H1 (cell line): ENCODE data around the gene SNX3. TPM values are rescaled to one million over a fixed set of nuclear protein-coding genes. Genes with fewer than 3 reads are reported as not detected.

ENCODE experiments used
- SP1 ChIP-seq: IDR thresholded peaks from 2 replicates; pipeline ENCODE4 v1.6.1; 2011; ENCODE audit warnings: low read depth, low read length
- polyA plus RNA-seq, 7 experiments: library from polyadenylated mRNA; depleted of rRNA in 3 of 7; stranded (reverse) in 5 of 7; unstranded in 2 of 7; fragments of >200 nt in 5 of 7; fragments of 200-250 nt in 2 of 7; gene quantifications; 1 replicate in 5 of 7; 2 replicates in 1 of 7; 4 replicates in 1 of 7; pipeline versions ENCODE4 v1.2.1 to v1.2.3, GENCODE V29; 2011 to 2013; ENCODE audit warnings: missing spikeins in 2 of 7, mixed read lengths in 2 of 7
- total RNA-seq: library from RNA; stranded (reverse); fragmentation: NEBNext Ultra II Directional; extraction: Animal tissue kit (Norgen Biotek cat#: 25700); gene quantifications from 2 replicates; pipeline ENCODE4 v1.2.1, GENCODE V29; 2021
- TF ChIP-seq, protein P1 (sequence below): fragments of 300-600 bp; sonication (generic); IDR thresholded peaks from 2 replicates; pipeline ENCODE4 v1.7.1; 2012; ENCODE audit warnings: low read length, moderate library complexity, mild to moderate bottlenecking, inconsistent platforms; ENCODE audit not compliant: insufficient replicate concordance

The SNX3 gene
- total and polyA plus RNA-seq, 2 of the 8 experiments (the other 6 are each of a cell fraction or from before 2014, with no cell fraction given) = 72.5 to 150 TPM

- TF ChIP-seq, protein P1, sequence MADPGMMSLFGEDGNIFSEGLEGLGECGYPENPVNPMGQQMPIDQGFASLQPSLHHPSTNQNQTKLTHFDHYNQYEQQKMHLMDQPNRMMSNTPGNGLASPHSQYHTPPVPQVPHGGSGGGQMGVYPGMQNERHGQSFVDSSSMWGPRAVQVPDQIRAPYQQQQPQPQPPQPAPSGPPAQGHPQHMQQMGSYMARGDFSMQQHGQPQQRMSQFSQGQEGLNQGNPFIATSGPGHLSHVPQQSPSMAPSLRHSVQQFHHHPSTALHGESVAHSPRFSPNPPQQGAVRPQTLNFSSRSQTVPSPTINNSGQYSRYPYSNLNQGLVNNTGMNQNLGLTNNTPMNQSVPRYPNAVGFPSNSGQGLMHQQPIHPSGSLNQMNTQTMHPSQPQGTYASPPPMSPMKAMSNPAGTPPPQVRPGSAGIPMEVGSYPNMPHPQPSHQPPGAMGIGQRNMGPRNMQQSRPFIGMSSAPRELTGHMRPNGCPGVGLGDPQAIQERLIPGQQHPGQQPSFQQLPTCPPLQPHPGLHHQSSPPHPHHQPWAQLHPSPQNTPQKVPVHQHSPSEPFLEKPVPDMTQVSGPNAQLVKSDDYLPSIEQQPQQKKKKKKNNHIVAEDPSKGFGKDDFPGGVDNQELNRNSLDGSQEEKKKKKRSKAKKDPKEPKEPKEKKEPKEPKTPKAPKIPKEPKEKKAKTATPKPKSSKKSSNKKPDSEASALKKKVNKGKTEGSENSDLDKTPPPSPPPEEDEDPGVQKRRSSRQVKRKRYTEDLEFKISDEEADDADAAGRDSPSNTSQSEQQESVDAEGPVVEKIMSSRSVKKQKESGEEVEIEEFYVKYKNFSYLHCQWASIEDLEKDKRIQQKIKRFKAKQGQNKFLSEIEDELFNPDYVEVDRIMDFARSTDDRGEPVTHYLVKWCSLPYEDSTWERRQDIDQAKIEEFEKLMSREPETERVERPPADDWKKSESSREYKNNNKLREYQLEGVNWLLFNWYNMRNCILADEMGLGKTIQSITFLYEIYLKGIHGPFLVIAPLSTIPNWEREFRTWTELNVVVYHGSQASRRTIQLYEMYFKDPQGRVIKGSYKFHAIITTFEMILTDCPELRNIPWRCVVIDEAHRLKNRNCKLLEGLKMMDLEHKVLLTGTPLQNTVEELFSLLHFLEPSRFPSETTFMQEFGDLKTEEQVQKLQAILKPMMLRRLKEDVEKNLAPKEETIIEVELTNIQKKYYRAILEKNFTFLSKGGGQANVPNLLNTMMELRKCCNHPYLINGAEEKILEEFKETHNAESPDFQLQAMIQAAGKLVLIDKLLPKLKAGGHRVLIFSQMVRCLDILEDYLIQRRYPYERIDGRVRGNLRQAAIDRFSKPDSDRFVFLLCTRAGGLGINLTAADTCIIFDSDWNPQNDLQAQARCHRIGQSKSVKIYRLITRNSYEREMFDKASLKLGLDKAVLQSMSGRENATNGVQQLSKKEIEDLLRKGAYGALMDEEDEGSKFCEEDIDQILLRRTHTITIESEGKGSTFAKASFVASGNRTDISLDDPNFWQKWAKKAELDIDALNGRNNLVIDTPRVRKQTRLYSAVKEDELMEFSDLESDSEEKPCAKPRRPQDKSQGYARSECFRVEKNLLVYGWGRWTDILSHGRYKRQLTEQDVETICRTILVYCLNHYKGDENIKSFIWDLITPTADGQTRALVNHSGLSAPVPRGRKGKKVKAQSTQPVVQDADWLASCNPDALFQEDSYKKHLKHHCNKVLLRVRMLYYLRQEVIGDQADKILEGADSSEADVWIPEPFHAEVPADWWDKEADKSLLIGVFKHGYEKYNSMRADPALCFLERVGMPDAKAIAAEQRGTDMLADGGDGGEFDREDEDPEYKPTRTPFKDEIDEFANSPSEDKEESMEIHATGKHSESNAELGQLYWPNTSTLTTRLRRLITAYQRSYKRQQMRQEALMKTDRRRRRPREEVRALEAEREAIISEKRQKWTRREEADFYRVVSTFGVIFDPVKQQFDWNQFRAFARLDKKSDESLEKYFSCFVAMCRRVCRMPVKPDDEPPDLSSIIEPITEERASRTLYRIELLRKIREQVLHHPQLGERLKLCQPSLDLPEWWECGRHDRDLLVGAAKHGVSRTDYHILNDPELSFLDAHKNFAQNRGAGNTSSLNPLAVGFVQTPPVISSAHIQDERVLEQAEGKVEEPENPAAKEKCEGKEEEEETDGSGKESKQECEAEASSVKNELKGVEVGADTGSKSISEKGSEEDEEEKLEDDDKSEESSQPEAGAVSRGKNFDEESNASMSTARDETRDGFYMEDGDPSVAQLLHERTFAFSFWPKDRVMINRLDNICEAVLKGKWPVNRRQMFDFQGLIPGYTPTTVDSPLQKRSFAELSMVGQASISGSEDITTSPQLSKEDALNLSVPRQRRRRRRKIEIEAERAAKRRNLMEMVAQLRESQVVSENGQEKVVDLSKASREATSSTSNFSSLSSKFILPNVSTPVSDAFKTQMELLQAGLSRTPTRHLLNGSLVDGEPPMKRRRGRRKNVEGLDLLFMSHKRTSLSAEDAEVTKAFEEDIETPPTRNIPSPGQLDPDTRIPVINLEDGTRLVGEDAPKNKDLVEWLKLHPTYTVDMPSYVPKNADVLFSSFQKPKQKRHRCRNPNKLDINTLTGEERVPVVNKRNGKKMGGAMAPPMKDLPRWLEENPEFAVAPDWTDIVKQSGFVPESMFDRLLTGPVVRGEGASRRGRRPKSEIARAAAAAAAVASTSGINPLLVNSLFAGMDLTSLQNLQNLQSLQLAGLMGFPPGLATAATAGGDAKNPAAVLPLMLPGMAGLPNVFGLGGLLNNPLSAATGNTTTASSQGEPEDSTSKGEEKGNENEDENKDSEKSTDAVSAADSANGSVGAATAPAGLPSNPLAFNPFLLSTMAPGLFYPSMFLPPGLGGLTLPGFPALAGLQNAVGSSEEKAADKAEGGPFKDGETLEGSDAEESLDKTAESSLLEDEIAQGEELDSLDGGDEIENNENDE = no peak
- no peak for TF ChIP-seq SP1
- TF ChIP-seq, all 59 proteins: peak for 2
Observed at GRCh38 chr6:108203189-108204112, 57.4 kb downstream of the SNX3 start (continued).
